Fibroblast of mammary gland (primary cell): ENCODE data around the gene EBF4.
A peak's percentile ranks its signal among the peaks of the same experiment; 100 is the strongest.
"Not testable (repeated sequence)": the region's sequence is repeated elsewhere in the genome, so short reads cannot be mapped to it uniquely, and the experiment has no call there.

Source experiments
- DNase-seq: peaks from one replicate; pipeline ENCODE4 v3.0.0-alpha.2; 2010; ENCODE audit warnings: low read depth
- H3K4me3 ChIP-seq: 2 replicates; pipeline ENCODE4 v1.5.1; 2011; ENCODE audit warnings: low read depth, mild to moderate bottlenecking, low read length, moderate library complexity; ENCODE audit not compliant: control insufficient read depth
- TF ChIP-seq, protein P1 (sequence below): conservative IDR thresholded peaks from 2 replicates; pipeline ENCODE4 v1.5.1; 2011; ENCODE audit warnings: low read depth, low read length, inconsistent platforms; ENCODE audit not compliant: control insufficient read depth, insufficient read depth

EBF4 gene

GRCh38 chr20:2680046-2680445 lies 12.5 kb upstream of the EBF4 start:
- H3K4me3 ChIP-seq = no peak overlapping the region
- DNase-seq = no peak
- TF ChIP-seq, protein P1, sequence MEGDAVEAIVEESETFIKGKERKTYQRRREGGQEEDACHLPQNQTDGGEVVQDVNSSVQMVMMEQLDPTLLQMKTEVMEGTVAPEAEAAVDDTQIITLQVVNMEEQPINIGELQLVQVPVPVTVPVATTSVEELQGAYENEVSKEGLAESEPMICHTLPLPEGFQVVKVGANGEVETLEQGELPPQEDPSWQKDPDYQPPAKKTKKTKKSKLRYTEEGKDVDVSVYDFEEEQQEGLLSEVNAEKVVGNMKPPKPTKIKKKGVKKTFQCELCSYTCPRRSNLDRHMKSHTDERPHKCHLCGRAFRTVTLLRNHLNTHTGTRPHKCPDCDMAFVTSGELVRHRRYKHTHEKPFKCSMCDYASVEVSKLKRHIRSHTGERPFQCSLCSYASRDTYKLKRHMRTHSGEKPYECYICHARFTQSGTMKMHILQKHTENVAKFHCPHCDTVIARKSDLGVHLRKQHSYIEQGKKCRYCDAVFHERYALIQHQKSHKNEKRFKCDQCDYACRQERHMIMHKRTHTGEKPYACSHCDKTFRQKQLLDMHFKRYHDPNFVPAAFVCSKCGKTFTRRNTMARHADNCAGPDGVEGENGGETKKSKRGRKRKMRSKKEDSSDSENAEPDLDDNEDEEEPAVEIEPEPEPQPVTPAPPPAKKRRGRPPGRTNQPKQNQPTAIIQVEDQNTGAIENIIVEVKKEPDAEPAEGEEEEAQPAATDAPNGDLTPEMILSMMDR = no peak

GRCh38 chr20:2682040-2682439 lies 10.5 kb upstream of the EBF4 start:
- not testable (repeated sequence) for H3K4me3 ChIP-seq, DNase-seq

GRCh38 chr20:2684817-2685216 lies 7.8 kb upstream of the EBF4 start:
- DNase-seq, H3K4me3 ChIP-seq: not testable (repeated sequence)

DNA sequence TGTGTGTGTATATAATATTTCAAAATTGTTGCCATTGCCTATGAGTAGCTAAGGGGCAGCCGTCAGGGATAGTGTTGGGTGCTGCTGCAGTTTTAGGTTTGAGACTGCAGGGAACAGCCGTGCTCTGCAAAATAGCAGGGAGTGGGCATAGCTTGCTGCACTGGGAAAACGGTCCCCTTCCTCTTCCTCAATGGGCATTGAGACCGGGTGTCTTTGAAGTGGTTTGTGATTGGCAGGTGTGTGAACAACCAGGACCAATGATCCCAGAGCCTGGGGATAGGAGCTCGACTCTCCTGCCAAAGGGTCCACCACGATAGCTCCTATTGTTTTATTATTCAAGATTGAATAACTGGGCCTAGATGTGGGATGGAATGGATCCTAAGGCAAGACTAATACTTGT lies 5.1 kb upstream of the EBF4 start:
- no peak overlapping the region for H3K4me3 ChIP-seq
- DNase-seq = no peak
- TF ChIP-seq, protein P1 = no peak

DNA sequence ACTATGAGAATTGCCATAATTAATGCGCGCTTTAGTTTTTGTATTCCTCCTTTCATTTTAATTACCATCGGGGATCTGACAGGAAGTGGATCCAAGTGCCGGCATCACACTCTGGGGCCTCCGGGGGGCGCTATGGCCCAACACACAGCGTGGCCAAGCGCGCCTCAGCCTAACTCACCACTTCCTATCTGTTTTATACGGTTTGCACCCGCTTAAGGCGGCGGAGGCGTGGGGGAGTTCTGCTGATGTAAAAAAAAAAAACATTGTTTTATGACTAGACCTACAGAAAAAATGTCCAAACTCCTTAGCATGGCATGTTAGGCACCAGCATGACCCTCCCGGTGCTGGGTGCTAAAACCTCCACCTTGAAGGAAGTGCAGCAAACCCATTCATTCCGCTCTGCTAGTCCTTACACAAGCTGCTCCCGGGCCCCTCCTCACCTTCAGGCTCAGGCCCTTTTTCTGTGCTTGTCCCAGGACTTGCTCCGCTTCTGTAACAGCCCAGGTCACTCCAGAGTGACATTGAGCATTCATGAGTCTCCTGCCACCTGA lies 4.5 kb upstream of the EBF4 start:
- DNase-seq = peak; percentile 28
- TF ChIP-seq, protein P1 = peak; percentile 46
- no peak overlapping the region for H3K4me3 ChIP-seq

DNA sequence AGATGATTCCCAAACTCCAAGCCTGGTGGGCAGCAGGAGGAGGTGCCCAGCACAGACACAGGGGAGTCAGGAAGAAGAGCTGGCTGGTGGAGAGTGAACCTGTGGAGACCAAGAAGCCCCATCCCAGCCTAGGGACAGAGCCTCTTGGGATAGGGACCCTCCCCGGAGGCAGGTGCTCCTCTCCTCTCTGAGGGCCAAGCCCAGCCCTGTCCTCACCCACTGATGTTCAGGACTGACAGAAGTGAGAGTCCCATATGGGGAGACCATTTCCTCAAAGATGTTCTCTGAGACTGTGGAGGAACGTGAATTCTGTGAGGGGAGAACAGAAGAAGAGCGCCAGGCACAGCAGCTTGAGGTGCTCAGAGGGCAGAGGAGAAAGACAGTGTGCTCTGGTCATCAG lies 2.4 kb upstream of the EBF4 start:
- no peak overlapping the region for H3K4me3 ChIP-seq
- TF ChIP-seq, protein P1 = no peak
- DNase-seq = no peak

- H3K4me3 ChIP-seq = no peak overlapping the region
- DNase-seq = no peak
- TF ChIP-seq, protein P1 = no peak
Observed at GRCh38 chr20:2690718-2691117, 1.9 kb upstream of the EBF4 start.

- TF ChIP-seq, protein P1 = no peak
- no peak for DNase-seq
- H3K4me3 ChIP-seq = no peak overlapping the region
Observed at GRCh38 chr20:2691127-2691526, 1.5 kb upstream of the EBF4 start.
